Measurements from ENCODE around the gene ARHGEF2.

ARHGEF2 gene

DNA sequence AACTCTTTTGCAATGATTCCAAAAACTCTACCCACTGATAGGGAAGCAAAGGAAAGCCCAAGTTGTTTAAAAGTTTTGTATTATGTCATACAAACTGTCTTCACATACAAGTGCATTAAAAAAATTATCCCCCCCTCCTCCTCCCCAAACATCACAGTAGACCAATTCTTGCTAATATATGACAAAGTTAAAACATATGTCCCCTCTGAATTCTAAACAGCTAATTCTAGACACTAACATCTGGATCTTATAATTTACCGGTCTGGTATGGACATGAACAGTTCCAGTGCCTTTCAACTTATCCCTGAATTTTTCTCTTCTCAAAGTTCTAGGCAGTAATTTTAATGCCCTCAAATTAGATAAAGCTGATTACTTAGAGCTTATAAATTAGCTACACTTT is 80.6 kb downstream of the ARHGEF2 start:
- Histone ChIP-seq H3K36me3 (ENCODE audit: control insufficient read depth, insufficient read depth, low read length) (peaks cover 29% of the 10 kb centered on the region), H3K4me3 (ENCODE audit: insufficient read depth, low read depth, low read length, poor library complexity, severe bottlenecking) (no peak overlapping the region), H3K27me3 (replicated peaks; ENCODE audit: control insufficient read depth, insufficient read depth, low read length, poor library complexity, severe bottlenecking) (no peaks in the 10 kb centered on the region), H3K27ac (ENCODE audit: insufficient read depth, low read length, poor library complexity, severe bottlenecking) (no peak overlapping the region), H3K4me1 (ENCODE audit: control insufficient read depth, insufficient read depth, low read length, poor library complexity, severe bottlenecking) (peaks cover 3% of the 10 kb centered on the region), H3K9me3 (ENCODE audit: control insufficient read depth, low read length) (no peaks in the 10 kb centered on the region)
- DNase-seq: no peak
